H9 (cell line): ENCODE data around the gene EFCAB11. TPM values are rescaled to one million over a fixed set of nuclear protein-coding genes. Genes with fewer than 3 reads are reported as not detected.

Experiments
- DNase-seq: peaks from one replicate; pipeline ENCODE4 v3.0.0-alpha.2; 2017
- H2AFZ ChIP-seq: one replicate; pipeline ENCODE4 v1.6.1; 2013; ENCODE audit warnings: mild to moderate bottlenecking, low read length, control low read depth, moderate library complexity
- H2AK5ac ChIP-seq: 2 replicates; pipeline ENCODE4 v1.6.1; 2013; ENCODE audit warnings: low read length, control low read depth, mixed read lengths; ENCODE audit not compliant: insufficient read length
- H2BK120ac ChIP-seq: one replicate; pipeline ENCODE4 v1.6.1; 2013; ENCODE audit warnings: low read depth, mild to moderate bottlenecking, low read length, control low read depth, inconsistent platforms; ENCODE audit not compliant: poor library complexity, severe bottlenecking
- H2BK12ac ChIP-seq: 2 replicates; pipeline ENCODE4 v1.6.1; 2013; ENCODE audit warnings: low read length, control low read depth, mixed read lengths, low read depth; ENCODE audit not compliant: insufficient read length
- H2BK15ac ChIP-seq: 2 replicates; pipeline ENCODE4 v1.6.1; 2013; ENCODE audit warnings: low read depth, low read length, control low read depth
- H2BK20ac ChIP-seq: one replicate; pipeline ENCODE4 v1.6.1; 2013; ENCODE audit warnings: low read depth, mild to moderate bottlenecking, low read length, control low read depth, inconsistent platforms; ENCODE audit not compliant: poor library complexity, severe bottlenecking
- H2BK5ac ChIP-seq: 2 replicates; pipeline ENCODE4 v1.6.1; 2013; ENCODE audit warnings: low read length, control low read depth, mixed read lengths; ENCODE audit not compliant: insufficient read length
- H3K14ac ChIP-seq: 2 replicates; pipeline ENCODE4 v1.6.1; 2013; ENCODE audit warnings: low read length, control low read depth; ENCODE audit not compliant: insufficient read depth
- H3K18ac ChIP-seq: 2 replicates; pipeline ENCODE4 v1.6.1; 2013; ENCODE audit warnings: low read depth, mild to moderate bottlenecking, mixed read lengths, low read length, control low read depth; ENCODE audit not compliant: insufficient read length
- H3K23ac ChIP-seq: 2 replicates; pipeline ENCODE4 v1.6.1; 2013; ENCODE audit warnings: low read length, control low read depth, mixed read lengths, low read depth; ENCODE audit not compliant: insufficient read length
- H3K23me2 ChIP-seq: 2 replicates; pipeline ENCODE4 v1.6.1; 2013; ENCODE audit warnings: low read depth, mild to moderate bottlenecking, mixed read lengths, low read length, control low read depth; ENCODE audit not compliant: insufficient read length, poor library complexity, severe bottlenecking
- H3K27ac ChIP-seq: 2 replicates; pipeline ENCODE4 v1.5.1; 2013; ENCODE audit warnings: low read length, control low read depth, mixed read lengths, low read depth; ENCODE audit not compliant: insufficient read length
- H3K27me3 ChIP-seq: 2 replicates; pipeline ENCODE4 v1.6.1; 2013; ENCODE audit warnings: low read length, control low read depth, inconsistent platforms; ENCODE audit not compliant: insufficient read depth
- H3K4ac ChIP-seq: 2 replicates; pipeline ENCODE4 v1.6.1; 2013; ENCODE audit warnings: low read depth, mild to moderate bottlenecking, control low read depth, inconsistent platforms, low read length, moderate library complexity
- H3K4me1 ChIP-seq: 2 replicates; pipeline ENCODE4 v1.6.1; 2013; ENCODE audit warnings: low read length, control low read depth, inconsistent platforms; ENCODE audit not compliant: insufficient read depth
- H3K4me2 ChIP-seq: 2 replicates; pipeline ENCODE4 v1.6.1; 2013; ENCODE audit warnings: low read length, control low read depth, mixed read lengths; ENCODE audit not compliant: insufficient read length, insufficient read depth
- H3K56ac ChIP-seq: 2 replicates; pipeline ENCODE4 v1.6.1; 2013; ENCODE audit warnings: low read depth, mild to moderate bottlenecking, mixed read lengths, low read length, control low read depth; ENCODE audit not compliant: insufficient read length
- H3K79me1 ChIP-seq: 2 replicates; pipeline ENCODE4 v1.6.1; 2013; ENCODE audit warnings: low read depth, mild to moderate bottlenecking, moderate library complexity, low read length, control low read depth, inconsistent platforms; ENCODE audit not compliant: insufficient read depth, poor library complexity, severe bottlenecking
- H3K79me2 ChIP-seq: 2 replicates; pipeline ENCODE4 v1.6.1; 2013; ENCODE audit warnings: low read length, control low read depth, inconsistent platforms; ENCODE audit not compliant: insufficient read depth
- H3K9ac ChIP-seq: 2 replicates; pipeline ENCODE4 v1.6.1; 2013; ENCODE audit warnings: low read length, control low read depth, mixed read lengths; ENCODE audit not compliant: insufficient read length; ENCODE audit errors: extremely low read depth
- H3K9me3 ChIP-seq: one replicate; pipeline ENCODE4 v1.6.1; 2013; ENCODE audit warnings: low read depth, low read length, inconsistent platforms; ENCODE audit not compliant: control insufficient read depth
- H3T11ph ChIP-seq: one replicate; pipeline ENCODE4 v1.6.1; 2013; ENCODE audit warnings: mild to moderate bottlenecking, low read length, control low read depth, inconsistent platforms
- H4K20me1 ChIP-seq: one replicate; pipeline ENCODE4 v1.6.1; 2013; ENCODE audit not compliant: control insufficient read depth, insufficient read length, insufficient read depth
- H4K5ac ChIP-seq: 2 replicates; pipeline ENCODE4 v1.6.1; 2013; ENCODE audit warnings: low read depth, mild to moderate bottlenecking, mixed read lengths, low read length, control low read depth; ENCODE audit not compliant: insufficient read length
- H4K8ac ChIP-seq: replicated peaks from 2 replicates; pipeline ENCODE4 v1.6.1; 2013; ENCODE audit warnings: low read length, control low read depth, mixed read lengths, low read depth; ENCODE audit not compliant: insufficient read length
- H4K91ac ChIP-seq: 2 replicates; pipeline ENCODE4 v1.6.1; 2013; ENCODE audit warnings: low read depth, mild to moderate bottlenecking, moderate library complexity, mixed read lengths, low read length, control low read depth; ENCODE audit not compliant: insufficient read length
- H3K27ac Mint-ChIP-seq, 3 experiments: 2 replicates in 2 of 3; 3 replicates in 1 of 3; pipeline ENCODE4 v1.8.0; 2020 to 2021; ENCODE audit warnings: mixed read lengths in 3 of 3, mild to moderate bottlenecking in 1 of 3, moderate library complexity in 1 of 3
- H3K27me3 Mint-ChIP-seq: 2 replicates; pipeline ENCODE4 v1.8.0; 2021; ENCODE audit warnings: low read depth, mild to moderate bottlenecking, moderate library complexity, mixed read lengths
- H3K36me3 Mint-ChIP-seq, 3 experiments: 2 replicates in 2 of 3; 3 replicates in 1 of 3; pipeline ENCODE4 v1.8.0; 2020 to 2021; ENCODE audit warnings: low read depth in 3 of 3, mixed read lengths in 3 of 3; ENCODE audit not compliant: insufficient read depth in 1 of 3
- H3K4me1 Mint-ChIP-seq, 2 experiments: 2 replicates each; pipeline ENCODE4 v1.8.0; 2020; ENCODE audit warnings: mixed read lengths in 2 of 2
- H3K4me3 Mint-ChIP-seq, 2 experiments: 2 replicates in 1 of 2; 3 replicates in 1 of 2; pipeline ENCODE4 v1.8.0; 2020 to 2021; ENCODE audit warnings: mild to moderate bottlenecking in 2 of 2, mixed read lengths in 2 of 2, moderate library complexity in 1 of 2
- H3K9me3 Mint-ChIP-seq, 2 experiments: 2 replicates in 1 of 2; 3 replicates in 1 of 2; pipeline ENCODE4 v1.8.0; 2020; ENCODE audit warnings: mild to moderate bottlenecking in 2 of 2, mixed read lengths in 2 of 2, moderate library complexity in 1 of 2
- WGBS: extraction: QIAGEN DNeasy Blood & Tissue Kit; methylation state at CpG from one replicate; pipeline ENCODE4 v1.1.7; 2013; ENCODE audit warnings: missing lambda C conversion rate, low lambda C conversion rate, mixed read lengths; ENCODE audit not compliant: insufficient read length; ENCODE audit errors: extremely low coverage; 5-methylcytosine and 5-hydroxymethylcytosine counted together
- total RNA-seq: library from RNA; stranded (reverse); gene quantifications from 2 replicates; pipeline ENCODE4 v1.2.1, GENCODE V29; 2021
- TF ChIP-seq, protein P1 (sequence below): fragments of 200-600 bp; sonication (generic); conservative IDR thresholded peaks from 3 replicates; pipeline ENCODE4 v1.8.0; 2021; ENCODE audit warnings: antibody characterized with exemption, mild to moderate bottlenecking

Gene EFCAB11
- total RNA-seq, 1 experiment from 2014 or later, result 17.4 TPM

DNA sequence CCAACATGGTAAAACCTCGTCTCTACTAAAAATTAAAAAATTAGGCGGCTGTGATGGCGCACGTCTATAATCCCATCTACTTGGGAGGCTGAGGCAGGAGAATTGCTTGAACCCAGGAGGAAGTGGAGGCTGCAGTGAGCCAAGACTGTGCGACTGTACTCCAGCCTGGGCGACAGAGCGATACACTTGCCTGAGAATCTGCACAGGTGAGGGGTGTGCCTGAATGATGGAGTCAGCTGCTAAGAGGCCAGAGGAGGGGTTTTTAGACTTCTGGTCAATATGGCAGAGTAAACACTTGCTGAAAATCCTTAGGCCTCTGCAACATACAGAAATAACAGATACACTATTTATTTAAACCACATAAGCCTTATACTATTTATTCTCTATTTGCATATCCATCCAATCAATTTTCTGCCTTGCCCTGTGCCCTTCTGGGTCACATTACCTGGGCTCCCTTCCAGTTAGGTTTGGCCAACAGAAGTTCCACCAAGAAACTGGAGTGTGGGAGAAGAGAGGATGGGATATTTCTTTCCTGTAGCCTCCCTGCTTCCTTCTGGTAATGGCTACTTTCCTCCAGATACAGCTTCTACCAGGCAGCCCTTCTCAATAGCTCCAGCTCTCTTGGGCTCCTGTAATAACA, 117.6 kb downstream of the EFCAB11 start:
- no CpG with 5 or more reads among the region's 7 CpGs for WGBS
- H3K27me3 Mint-ChIP-seq, result no peaks in the 10 kb centered on the region; the same call in 1 of the 2 replicates

More for the DNA sequence above, 117.6 kb downstream of the EFCAB11 start:
- no peaks in the 10 kb centered on the region for H3K79me1 ChIP-seq
- no peak overlapping the region for H3K4ac ChIP-seq
- no peak overlapping the region for H3K27ac ChIP-seq
- peaks cover 2% of the 10 kb centered on the region; the same call in 1 of the 2 replicates for H3K4me1 ChIP-seq
- H3K14ac ChIP-seq, result no peak overlapping the region
- no peak overlapping the region for H2BK120ac ChIP-seq
- H2BK20ac ChIP-seq, result no peak overlapping the region
- TF ChIP-seq, protein P1, sequence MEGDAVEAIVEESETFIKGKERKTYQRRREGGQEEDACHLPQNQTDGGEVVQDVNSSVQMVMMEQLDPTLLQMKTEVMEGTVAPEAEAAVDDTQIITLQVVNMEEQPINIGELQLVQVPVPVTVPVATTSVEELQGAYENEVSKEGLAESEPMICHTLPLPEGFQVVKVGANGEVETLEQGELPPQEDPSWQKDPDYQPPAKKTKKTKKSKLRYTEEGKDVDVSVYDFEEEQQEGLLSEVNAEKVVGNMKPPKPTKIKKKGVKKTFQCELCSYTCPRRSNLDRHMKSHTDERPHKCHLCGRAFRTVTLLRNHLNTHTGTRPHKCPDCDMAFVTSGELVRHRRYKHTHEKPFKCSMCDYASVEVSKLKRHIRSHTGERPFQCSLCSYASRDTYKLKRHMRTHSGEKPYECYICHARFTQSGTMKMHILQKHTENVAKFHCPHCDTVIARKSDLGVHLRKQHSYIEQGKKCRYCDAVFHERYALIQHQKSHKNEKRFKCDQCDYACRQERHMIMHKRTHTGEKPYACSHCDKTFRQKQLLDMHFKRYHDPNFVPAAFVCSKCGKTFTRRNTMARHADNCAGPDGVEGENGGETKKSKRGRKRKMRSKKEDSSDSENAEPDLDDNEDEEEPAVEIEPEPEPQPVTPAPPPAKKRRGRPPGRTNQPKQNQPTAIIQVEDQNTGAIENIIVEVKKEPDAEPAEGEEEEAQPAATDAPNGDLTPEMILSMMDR, result no peak
- Mint-ChIP-seq H3K9me3 (peaks cover 8 to 18% of the 10 kb centered on the region in 2 experiments; a peak in 3 of 5 replicates), H3K4me3 (no peak overlapping the region), H3K36me3 (peaks cover 2 to 17% (median 8%) of the 10 kb centered on the region in 3 experiments; a peak in 6 of 7 replicates), H3K27ac (no peak overlapping the region), H3K4me1 (peaks cover 16 to 22% of the 10 kb centered on the region in 2 experiments)
- H2BK12ac ChIP-seq, result no peak overlapping the region
- H3T11ph ChIP-seq, result no peak overlapping the region
- H3K56ac ChIP-seq, result no peak overlapping the region
- no peaks in the 10 kb centered on the region for H3K27me3 ChIP-seq
- H2AK5ac ChIP-seq, result no peak overlapping the region
- no peak overlapping the region for H4K8ac ChIP-seq
- no peak overlapping the region for H3K9ac ChIP-seq
- no peaks in the 10 kb centered on the region for H3K23me2 ChIP-seq
- no peak overlapping the region for H4K91ac ChIP-seq
- no peak overlapping the region for H3K23ac ChIP-seq
- no peak overlapping the region for H2BK15ac ChIP-seq
- H4K20me1 ChIP-seq, result no peaks in the 10 kb centered on the region
- no peak overlapping the region for H2AFZ ChIP-seq
- no peak overlapping the region for H3K18ac ChIP-seq
- no peaks in the 10 kb centered on the region for H3K79me2 ChIP-seq
- H4K5ac ChIP-seq, result no peak overlapping the region
- no peak for DNase-seq
- no peaks in the 10 kb centered on the region for H3K9me3 ChIP-seq
- no peak overlapping the region for H3K4me2 ChIP-seq
- H2BK5ac ChIP-seq, result no peak overlapping the region
